OCI-LY1 (cell line): ENCODE measurements around the gene PDE4D.

Source experiments
- EZH2 ChIP-seq: fragments of 200-600 bp; sonication (generic), shearing (Covaris generic); IDR thresholded peaks from 2 replicates; pipeline ENCODE4 v1.8.0; 2017; ENCODE audit warnings: borderline replicate concordance, mixed run types, mild to moderate bottlenecking, antibody characterized with exemption, low read length, moderate library complexity, mixed read lengths
- TF ChIP-seq, protein P1 (sequence below): fragments of 200-600 bp; sonication (generic), shearing (Covaris generic); IDR thresholded peaks from 2 replicates; pipeline ENCODE4 v1.5.1; 2017; ENCODE audit warnings: mild to moderate bottlenecking, antibody characterized with exemption, low read length, moderate library complexity, mixed read lengths

DNA sequence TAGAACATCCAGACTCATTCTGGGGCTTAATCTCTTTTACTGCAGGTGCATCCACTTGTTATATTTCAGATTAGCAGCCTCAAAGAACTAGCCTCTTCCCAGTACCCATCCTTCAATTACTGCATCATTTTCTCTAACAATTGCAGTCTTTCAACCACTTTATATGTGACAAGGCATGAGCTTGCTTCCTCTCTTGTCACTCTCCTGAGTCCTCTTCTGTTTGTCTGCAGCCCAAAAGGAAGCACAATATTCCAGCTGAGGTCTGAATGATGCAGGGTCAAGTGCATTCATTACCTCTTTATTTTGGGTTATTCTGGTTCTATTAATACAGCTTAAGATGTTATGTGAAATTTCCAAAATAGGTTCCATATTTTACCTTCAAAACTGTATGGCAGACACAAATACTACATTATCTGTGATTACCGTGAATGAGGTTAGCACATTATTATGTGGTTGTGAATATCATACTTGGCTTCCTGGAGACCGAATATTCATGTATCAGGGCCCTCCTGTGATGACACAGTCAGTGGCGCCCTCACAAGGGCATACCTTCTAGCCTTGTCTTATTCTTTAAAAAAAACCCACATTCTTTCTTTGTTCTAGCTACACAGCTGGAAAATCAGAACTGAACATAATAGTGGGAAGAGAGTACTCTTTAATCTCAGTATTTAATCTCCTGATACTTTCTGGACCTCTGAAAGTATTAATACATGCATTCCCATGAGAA, 323.8 kb downstream of the PDE4D start:
- no peak for TF ChIP-seq EZH2
- TF ChIP-seq, protein P1, sequence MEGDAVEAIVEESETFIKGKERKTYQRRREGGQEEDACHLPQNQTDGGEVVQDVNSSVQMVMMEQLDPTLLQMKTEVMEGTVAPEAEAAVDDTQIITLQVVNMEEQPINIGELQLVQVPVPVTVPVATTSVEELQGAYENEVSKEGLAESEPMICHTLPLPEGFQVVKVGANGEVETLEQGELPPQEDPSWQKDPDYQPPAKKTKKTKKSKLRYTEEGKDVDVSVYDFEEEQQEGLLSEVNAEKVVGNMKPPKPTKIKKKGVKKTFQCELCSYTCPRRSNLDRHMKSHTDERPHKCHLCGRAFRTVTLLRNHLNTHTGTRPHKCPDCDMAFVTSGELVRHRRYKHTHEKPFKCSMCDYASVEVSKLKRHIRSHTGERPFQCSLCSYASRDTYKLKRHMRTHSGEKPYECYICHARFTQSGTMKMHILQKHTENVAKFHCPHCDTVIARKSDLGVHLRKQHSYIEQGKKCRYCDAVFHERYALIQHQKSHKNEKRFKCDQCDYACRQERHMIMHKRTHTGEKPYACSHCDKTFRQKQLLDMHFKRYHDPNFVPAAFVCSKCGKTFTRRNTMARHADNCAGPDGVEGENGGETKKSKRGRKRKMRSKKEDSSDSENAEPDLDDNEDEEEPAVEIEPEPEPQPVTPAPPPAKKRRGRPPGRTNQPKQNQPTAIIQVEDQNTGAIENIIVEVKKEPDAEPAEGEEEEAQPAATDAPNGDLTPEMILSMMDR = no peak
